Measurements from ENCODE around the gene DEFB123. TPM values are rescaled to one million over a fixed set of nuclear protein-coding genes. Genes with fewer than 3 reads are reported as not detected.
"Not testable (repeated sequence)": the region's sequence is repeated elsewhere in the genome, so short reads cannot be mapped to it uniquely, and the experiment has no call there.

The DEFB123 gene, protein sequence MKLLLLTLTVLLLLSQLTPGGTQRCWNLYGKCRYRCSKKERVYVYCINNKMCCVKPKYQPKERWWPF
- not detected in 2 replicates for polyA plus RNA-seq (2014; cell fraction: cytosol; rRNA removed)
- not detected in 2 replicates for polyA plus RNA-seq (2014; cell fraction: nucleus; rRNA removed)

DNA sequence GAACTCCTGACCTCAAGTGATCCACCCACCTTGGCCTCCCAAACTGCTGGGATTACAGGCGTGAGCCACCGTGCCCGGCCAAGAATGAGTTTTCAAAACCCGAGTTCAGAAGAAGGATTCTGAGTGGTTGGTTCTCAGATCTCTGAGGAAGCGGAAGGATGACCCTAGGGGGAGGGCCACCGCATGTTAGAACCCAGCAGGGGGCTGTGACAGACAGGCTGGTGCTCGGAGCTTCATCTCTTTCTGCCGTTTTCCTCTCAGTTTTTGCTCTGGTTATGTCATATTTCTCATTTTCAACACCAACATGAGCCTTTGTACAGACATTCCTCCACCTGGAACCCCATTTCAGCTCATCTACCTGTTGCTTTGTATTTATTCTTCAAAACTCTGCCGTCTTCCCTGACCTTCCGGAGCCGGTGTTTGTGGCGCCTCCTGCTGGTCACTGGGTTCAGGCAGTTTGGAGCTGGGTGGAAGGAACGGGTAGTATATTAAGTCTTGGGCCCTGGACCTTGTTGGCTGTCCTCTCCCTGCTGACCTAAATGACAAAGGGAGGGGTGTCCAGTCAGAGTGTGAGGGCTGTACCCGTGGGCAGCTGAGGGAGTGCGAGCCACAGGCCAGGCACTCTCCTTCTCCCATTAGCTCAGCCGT is at the start of gene DEFB123:
TSS of gene DEFB123 (plus strand) at position 621 of the 648 bp plus-strand sequence. CDS start 67 bp downstream, outside the sequence.
- DNase-seq (ENCODE audit: low spot score), result no peak

DNA sequence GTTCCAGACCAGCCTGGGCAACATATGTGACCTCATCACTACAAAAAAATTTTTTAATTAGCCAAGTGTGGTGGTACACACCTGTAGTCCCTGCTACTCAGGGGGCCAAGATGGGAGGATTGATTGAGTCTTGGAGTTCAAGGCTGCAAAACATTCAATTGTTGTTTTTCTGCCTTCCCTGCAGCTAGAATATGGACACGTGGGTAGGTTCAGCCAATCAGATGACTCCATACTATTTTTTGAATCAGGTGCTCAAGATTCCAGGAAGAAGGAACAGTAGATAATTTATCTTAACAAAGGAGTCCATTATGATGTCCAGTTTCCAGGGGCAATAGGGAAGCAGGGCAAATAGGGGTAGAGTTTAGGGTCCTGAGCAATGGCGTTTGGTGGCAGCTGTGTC is 47.6 kb upstream of the DEFB123 start:
- DNase-seq (ENCODE audit: low spot score), result no peak

DNA sequence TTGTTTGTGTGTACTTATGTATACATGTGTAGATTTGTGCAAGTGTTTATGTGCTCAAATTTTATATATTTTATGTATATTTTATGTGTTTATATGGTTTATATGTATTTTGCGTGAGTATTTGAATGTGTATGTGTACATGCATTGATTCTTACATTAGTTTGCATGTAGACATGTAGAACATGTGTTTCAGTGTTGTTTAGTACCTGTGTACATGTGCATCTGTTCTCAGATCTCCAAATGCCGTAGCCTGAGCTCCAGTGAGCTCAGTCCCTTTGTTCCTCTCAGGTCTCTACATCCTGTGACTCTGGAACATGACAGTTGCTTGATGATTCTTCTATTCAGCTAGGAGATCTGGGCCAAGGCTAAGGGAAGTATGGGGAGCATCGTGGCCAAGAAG is 45.5 kb upstream of the DEFB123 start:
- DNase-seq (ENCODE audit: low spot score), result no peak

DNA sequence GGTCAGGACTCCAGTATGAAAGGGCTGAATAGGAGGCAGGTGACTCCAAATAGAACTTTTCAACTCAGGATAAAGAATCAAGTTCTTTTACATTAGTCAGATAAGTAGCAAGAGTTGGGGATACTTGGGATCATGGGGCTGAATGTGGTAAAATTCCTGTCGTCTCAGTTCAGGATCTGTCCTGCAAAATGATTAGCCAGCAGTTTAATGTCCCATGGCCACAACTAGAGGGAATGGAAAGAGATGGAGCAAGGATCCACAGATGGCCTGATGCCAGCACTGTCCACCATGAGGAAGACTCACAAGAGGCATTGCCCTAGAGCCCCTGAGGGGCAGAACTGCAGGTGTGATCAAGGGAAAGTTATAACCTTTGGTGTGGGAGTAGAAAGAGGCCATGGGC is 36.5 kb upstream of the DEFB123 start:
- DNase-seq (ENCODE audit: low spot score), result no peak

DNA sequence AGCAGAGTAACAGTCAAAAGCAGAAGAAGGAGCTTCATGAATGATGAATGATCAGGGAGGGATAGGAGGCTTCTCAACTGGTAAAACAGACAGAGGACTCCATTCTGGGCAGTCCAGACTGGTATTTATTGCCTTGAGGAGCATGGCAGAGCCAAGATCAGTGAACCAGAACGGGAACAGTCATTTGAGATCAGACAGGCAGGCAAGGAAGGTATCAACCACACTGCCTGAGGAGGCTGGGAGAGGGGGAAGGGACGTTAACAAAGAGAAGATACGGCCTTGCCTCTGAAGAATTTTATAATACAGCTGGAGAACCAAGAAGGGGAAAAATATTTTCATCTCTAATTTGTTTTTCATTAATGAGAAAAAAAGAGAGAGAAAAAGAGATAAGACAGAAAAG is 34.3 kb upstream of the DEFB123 start, which contains the start of gene DEFB121:
TSS of gene DEFB121 (minus strand) at position 101 of the 400 bp plus-strand sequence. CDS start at position 38, 63 bp downstream.
- no peak for DNase-seq (ENCODE audit: low spot score)

DNA sequence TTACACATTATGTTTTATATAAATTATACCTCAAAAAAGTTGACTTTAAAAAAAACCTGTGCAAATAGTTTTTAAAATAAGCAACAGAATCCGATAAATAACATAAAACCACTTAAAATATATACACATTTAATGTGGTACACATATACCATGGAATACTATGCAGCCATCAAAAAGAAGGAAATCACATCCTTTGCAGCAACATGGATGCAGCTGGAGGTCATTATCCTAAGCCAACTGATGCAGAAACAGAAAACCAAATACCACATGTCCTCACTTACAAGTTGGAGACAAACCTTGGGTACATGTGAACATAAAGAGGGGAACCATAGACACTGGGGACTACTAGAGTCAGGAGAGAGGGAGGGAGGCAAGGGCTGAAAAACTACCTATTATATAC is 30.4 kb upstream of the DEFB123 start:
- no peak for DNase-seq (ENCODE audit: low spot score)

DNA sequence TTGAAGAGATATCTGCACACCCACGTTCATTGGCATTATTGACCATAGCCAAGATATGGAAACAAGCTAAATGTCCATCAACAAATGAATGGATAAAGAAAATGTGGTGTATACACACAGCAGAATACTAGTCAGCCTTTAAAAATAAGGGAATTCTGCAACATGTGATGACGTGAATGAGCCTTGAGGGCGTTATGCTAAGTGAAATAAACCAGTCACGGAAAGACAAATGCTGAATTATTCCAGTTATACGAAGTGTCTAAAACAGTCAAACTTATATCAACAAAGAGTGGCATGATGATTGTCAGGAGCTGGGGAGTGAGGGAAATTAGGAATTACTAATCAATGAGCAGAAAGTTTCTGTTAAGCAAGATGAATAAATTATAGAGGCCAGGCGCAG is 26.1 kb upstream of the DEFB123 start:
- no peak for DNase-seq (ENCODE audit: low spot score)

DNA sequence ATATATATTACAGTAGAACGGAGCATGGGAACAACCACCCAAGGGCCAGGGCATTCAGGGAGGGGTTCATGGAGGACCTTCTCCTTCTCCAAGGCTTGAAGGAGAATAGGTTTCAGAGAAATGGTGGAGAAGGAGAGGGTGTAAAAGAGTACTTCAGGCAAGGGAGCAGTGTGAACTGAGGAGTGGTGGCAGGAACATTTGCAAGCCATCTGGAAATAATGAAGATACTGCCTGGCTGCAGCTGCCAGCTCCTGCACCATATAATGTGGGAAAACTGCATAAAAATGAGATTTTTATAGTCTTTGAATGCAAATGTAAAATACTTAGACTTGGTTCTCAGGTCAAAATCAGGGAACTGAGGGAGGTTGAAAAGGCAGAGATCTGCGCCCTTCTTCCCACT is 24.8 kb upstream of the DEFB123 start:
- DNase-seq (ENCODE audit: low spot score), result no peak

DNA sequence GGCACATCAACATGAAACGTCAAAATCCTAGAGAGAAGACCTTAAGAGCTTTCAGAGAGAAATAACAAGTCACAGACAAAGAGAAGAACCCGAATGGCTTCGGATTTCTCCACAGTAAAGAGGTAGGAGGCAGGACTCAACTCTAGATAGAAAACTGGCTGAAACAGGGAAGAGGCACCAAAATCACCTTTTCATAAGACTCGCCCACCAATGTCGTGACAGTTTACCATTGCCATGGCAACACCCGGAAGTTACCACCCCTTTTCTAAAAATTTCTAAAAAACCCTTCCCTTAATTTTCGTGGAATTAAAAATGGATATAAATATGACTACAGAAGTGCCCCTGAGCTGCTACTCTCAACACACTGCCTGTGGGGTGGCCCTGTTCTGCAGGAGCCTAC is 22.1 kb upstream of the DEFB123 start:
- no peak for DNase-seq (ENCODE audit: low spot score)

DNA sequence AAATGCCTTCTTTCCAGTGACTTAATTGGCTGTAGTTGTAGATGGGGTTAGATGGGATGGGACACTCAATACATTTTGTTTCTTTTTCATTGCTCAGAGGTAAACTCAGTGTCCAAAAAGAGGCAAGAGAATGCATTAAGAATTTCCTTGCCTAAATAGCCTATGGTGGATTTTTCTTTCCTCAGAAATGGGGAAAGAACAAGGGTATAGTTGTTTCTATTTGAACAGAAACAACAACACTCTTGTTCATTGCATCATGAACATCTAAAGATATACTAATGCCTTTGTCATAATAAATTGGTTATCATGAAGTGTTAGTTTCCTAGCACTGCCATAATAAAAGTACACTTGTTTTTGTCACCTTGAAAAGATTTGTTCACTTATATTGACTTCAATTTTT is 14.6 kb upstream of the DEFB123 start:
- DNase-seq (ENCODE audit: low spot score), result no peak

DNA sequence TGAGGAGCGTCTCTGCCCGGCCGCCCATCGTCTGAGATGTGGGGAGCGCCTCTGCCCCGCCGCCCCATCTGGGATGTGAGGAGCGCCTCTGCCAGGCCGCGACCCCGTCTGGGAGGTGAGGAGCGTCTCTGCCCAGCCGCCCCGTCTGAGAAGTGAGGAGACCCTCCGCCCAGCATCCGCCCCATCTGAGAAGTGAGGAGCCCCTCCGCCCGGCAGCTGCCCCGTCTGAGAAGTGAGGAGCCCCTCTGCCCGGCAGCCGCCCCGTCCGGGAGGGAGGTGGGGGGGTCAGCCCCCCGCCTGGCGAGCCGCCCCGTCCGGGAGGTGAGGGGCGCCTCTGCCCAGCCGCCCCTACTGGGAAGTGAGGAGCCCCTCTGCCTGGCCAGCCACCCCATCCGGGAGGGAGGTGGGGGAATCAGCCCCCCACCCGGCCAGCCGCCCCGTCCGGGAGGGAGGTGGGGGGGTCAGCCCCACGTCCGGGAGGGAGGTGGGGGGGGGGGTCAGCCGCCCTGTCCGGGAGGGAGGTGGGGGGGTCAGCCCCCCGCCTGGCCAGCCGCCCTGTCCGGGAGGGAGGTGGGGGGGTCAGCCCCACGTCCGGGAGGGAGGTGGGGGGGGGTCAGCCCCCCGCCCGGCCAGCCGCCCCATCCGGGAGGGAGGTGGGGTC is 13.4 kb upstream of the DEFB123 start:
- not testable (repeated sequence) for DNase-seq (ENCODE audit: low spot score)

DNA sequence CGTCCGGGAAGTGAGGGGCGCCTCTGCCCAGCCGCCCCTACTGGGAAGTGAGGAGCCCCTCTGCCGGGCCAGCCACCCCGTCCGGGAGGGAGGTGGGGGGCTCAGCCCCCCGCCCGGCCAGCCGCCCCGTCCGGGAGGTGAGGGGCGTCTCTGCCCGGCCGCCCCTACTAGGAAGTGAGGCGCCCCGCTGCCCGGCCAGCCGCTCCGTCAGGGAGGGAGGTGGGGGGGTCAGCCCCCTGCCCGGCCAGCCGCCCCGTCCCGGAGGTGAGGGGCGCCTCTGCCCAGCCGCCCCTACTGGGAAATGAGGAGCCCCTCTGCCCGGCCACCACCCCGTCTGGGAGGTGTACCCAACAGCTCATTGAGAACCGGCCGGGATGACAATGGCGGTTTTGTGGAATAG is 12.9 kb upstream of the DEFB123 start:
- DNase-seq (ENCODE audit: low spot score), result not testable (repeated sequence)

DNA sequence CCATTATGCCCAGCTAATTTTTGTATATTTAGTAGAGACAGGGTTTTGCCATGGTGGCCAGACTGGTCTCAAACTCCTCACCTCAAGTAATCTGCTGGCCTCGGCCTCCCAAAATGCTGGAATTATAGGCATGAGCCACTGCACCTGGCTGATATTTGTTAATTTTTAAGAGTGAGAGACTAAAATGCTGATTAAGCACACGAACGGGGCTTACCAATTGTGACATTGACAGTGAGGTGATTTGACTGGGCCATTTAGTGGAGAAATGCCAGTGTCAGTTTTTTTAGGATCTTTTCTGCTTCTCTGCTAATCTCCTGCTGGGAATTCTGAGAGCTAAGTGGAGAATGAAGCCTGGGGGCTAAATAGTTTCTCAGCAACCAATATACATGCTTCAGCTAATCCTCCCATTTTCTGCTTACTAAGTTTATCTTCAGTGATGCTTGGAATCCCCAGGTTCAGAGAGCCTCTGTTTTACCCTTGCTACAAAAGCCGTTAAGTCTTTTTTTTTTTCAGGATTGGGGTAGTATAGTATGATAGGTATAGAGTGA is 9.8 kb upstream of the DEFB123 start:
- DNase-seq (ENCODE audit: low spot score), result no peak

DNA sequence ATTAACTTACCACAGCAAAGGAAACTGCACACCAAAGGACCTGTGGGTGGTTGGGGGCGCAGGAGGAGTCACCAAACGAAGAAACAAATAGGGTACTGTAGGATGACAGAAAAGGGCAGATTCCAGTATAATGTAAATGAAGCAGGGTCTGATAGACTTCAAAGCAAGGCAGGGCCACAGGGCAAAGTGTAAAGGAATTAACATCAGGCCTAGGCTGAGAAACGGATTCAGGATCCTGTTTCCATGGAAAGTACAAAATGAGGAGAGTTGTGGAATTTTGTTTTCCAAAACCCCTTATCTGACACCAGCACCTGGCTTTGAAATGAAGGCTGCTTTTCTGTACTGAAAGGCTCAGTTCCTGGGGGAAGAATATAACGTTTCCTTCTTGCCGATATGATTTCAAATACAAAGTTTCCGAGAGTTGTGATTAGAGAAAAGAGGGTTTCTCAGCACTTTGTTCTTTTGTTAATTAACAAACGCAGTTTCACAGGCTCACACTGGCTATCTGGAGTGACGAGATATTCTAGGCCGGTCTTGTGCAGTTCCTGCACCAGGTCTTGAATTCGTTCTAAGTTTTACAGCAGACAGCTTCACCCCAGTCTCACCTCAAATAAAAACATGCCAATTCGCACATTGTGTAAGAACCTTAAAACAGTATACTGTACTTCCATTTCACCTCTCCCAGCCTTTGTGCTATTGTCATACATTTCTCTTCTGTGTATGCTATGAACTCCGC is 5.8 kb downstream of the DEFB123 start:
- DNase-seq (ENCODE audit: low spot score), result no peak

DNA sequence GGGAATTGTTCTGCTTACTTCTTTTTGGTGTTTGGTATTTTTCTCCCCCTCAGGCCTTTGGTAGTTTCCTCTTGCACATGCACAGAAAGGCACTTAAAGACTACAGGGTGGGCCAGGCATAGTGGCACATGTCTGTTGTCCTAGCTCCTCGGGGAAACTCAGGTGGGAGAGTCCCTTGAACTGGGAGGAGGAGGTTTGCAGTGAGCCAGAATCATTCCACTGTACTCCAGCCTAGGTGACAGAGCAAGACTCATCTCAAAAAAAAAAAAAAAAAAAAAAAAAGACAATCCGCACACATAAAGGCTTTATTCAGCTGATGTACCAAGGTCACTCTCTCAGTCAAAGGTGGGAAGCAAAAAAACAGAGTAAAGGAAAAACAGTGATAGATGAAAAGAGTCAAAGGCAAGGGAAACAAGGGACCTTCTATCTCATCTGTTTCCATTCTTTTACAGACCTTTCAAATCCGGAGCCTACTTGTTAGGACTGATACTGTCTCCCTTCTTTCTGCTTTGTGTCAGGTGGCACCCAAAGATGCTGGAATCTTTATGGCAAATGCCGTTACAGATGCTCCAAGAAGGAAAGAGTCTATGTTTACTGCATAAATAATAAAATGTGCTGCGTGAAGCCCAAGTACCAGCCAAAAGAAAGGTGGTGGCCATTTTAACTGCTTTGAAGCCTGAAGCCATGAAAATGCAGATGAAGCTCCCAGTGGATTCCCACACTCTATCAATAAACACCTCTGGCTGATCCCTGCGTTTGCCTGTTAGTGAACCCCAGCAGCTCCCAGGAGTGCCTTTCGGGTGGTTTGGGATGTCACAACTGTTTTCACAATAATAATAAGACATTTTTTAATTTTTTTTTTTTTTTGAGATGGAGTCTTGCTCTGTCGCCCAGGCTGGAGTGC is 9.3 kb downstream of the DEFB123 start:
- no peak for DNase-seq (ENCODE audit: low spot score)

DNA sequence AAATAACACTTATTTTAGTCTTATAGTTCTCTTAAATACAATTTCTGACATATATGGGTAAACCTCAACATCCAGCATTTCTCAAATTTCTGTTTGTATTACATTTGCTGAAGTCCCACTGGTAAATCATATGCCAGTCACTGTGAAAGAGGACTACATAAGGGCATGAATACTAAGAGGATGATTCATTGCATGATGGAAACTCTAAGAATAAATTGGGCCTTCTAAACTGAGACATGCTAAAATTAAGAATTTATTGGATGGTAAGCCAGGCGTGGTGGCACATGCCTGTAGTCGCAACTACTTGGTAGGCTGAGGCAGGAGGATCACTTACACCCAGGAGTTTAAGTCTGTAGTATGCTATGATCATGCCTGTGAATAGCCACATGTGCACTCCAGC is 12.1 kb downstream of the DEFB123 start:
- no peak for DNase-seq (ENCODE audit: low spot score)

DNA sequence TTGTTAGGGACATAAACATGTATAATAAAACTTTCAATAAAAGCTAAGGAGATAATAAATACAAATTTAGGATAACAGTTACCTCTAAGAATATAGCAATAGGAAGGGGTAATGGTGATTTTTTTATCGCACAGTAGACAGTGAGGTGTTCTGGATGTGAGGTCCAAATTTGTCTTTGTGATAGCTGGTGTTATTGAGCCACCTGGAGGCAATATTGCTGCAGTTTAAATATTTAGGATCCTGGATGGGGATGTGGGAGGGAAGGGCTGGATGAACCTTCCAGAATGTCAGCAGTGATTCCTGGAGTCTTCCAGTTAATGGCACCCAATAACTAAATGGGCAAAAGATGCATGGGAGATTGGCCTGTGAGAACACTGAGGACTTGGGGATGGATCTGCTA is 13.9 kb downstream of the DEFB123 start:
- DNase-seq (ENCODE audit: low spot score), result no peak

DNA sequence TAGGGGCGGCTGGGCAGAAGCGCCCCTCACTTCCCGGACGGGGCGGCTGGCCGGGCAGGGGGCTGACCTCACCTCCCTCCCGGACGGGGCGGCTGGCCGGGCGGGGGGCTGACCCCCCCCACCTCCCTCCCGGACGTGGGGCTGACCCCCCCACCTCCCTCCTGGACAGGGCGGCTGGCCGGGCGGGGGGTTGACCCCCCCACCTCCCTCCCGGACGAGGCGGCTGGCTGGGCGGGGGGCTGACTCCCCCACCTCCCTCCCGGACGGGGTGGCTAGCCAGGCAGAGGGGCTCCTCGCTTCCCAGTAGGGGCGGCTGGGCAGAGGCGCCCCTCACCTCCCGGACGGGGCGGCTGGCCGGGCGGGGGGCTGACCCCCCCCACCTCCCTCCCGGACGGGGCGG is 30.5 kb downstream of the DEFB123 start:
- not testable (repeated sequence) for DNase-seq (ENCODE audit: low spot score)

DNA sequence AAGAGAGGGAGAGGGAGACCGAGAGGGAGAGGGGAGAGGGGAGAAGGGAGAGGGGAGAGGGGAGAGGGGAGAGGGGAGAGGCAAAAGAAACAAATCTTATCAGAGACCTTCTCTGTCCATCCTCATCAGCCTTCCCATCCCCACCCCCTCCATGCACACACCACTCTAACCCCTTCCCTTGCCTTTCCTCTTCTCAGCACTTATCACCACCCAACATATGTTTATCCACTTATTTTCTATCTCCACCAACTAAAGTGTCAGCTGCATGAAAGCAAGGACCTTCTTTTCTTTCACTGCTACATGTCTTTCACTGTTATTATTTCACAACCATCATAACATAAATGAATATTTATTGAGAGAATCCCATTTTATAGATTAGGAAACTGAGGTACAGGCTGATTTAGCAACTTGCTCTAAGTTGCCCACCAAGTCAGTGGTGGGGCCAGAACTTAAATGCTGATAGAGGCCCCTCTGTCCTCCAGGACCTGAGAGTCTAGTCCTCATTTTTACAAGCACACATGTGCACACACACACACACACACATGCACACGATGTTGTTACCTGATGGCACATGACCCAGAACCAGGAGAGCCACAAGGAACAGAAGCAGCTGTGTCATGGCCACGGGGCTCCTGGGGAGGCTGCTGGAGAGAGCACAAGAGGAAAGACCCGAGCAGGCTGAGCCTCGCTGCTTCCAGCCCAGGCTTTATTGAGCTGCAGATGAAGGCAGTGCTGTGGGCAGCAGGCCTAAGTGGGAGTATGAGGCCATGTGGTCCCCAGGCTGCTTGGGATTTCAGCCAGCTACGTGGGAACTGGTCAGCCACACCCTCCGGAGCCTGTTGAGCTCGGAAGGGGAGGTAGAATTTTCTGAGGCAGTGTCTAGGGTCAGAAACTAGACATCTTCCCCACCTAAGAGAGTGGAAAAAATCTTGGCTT is 32.2 kb downstream of the DEFB123 start:
- DNase-seq (ENCODE audit: low spot score), result no peak

Measured in SK-N-DZ (cell line).